Heart left ventricle (tissue), 16 donors: ENCODE results near the gene ACAP1. TPM values are rescaled to one million over a fixed set of nuclear protein-coding genes. Genes with fewer than 3 reads are reported as not detected.
"Not testable (repeated sequence)": the region's sequence is repeated elsewhere in the genome, so short reads cannot be mapped to it uniquely, and the experiment has no call there.

Source experiments
- ATAC-seq, 4 donors: fragments of 200-7000 bp; cut with Tn5 transposase; one replicate each; pipeline ENCODE4 v1.9.1; 2020 to 2022; ENCODE audit warnings: moderate library complexity in 4 of 4, mild to moderate bottlenecking in 3 of 4, moderate number of reproducible peaks in 1 of 4
- DNase-seq, 5 donors: peaks; one replicate each; pipeline ENCODE4 v3.0.0-alpha.2; 2020
- H3K27ac ChIP-seq, 12 donors: fragments of 200-600 bp; sonication (generic) in 4 of 12; one replicate each; pipeline versions ENCODE4 v1.5.0 to v1.8.0; 2016 to 2022; ENCODE audit warnings: mild to moderate bottlenecking in 2 of 12
- H3K27me3 ChIP-seq, 9 donors: fragments of 200-600 bp; sonication (generic) in 2 of 9; one replicate each; pipeline versions ENCODE4 v1.5.1 to v1.8.0; 2016 to 2022; ENCODE audit warnings: mild to moderate bottlenecking in 3 of 9
- H3K36me3 ChIP-seq, 9 donors: fragments of 200-600 bp; sonication (generic) in 2 of 9; one replicate each; pipeline versions ENCODE4 v1.5.0 to v1.8.0; 2018 to 2022; ENCODE audit warnings: mild to moderate bottlenecking in 2 of 9
- H3K4me1 ChIP-seq, 12 donors: fragments of 200-600 bp; sonication (generic) in 4 of 12; one replicate each; pipeline versions ENCODE4 v1.5.0 to v1.8.0; 2016 to 2022; ENCODE audit warnings: mild to moderate bottlenecking in 3 of 12
- H3K4me3 ChIP-seq, 12 donors: fragments of 200-600 bp; sonication (generic) in 4 of 12; one replicate each; pipeline versions ENCODE4 v1.5.0 to v1.8.0; 2017 to 2022; ENCODE audit warnings: mild to moderate bottlenecking in 9 of 12, moderate library complexity in 4 of 12
- H3K9me3 ChIP-seq, 12 donors: fragments of 200-600 bp; sonication (generic) in 4 of 12; one replicate each; pipeline versions ENCODE4 v1.5.0 to v1.8.0; 2016 to 2022; ENCODE audit warnings: mild to moderate bottlenecking in 1 of 12
- CTCF ChIP-seq, 12 donors: fragments of 200-600 bp; sonication (generic) in 4 of 12; IDR thresholded peaks; one replicate each; pipeline versions ENCODE4 v1.5.0 to v1.8.0; 2018 to 2022; ENCODE audit warnings: antibody characterized with exemption in 12 of 12, mild to moderate bottlenecking in 5 of 12
- POLR2A ChIP-seq, 2 donors: fragments of 450-650 bp; IDR thresholded peaks; one replicate each; pipeline ENCODE4 v1.6.1; 2017; ENCODE audit warnings: antibody characterized with exemption in 2 of 2, mild to moderate bottlenecking in 2 of 2, moderate library complexity in 2 of 2
- WGBS, 4 donors: extraction: QIAGEN DNeasy Blood & Tissue Kit in 2 of 4; methylation state at CpG; one replicate each; pipeline versions ENCODE4 v1.1.5 to v1.1.7; 2013 to 2018; 5-methylcytosine and 5-hydroxymethylcytosine counted together
- intact Hi-C, 10 donors: fragments of 100-400 bp; cut with DNase I; formaldehyde crosslinking; loops; one replicate each; pipeline versions ENCODE4 v1.11.1 to v1.14.2; 2022
- polyA plus RNA-seq, 2 donors: library from polyadenylated mRNA; stranded (reverse); fragments of 200-250 nt; gene quantifications; one replicate each; pipeline ENCODE4 v1.2.3, GENCODE V29; 2013
- total RNA-seq, 9 donors: library from RNA; depleted of rRNA in 2 of 9; stranded (reverse); fragments of >200 nt in 2 of 9; fragmentation: NEBNext Ultra II Directional in 3 of 9; extraction: Animal tissue kit (Norgen Biotek cat#: 25700) in 3 of 9; gene quantifications; one replicate each; pipeline versions ENCODE4 v1.1.0 to v1.2.4, GENCODE V29; 2016 to 2023
- donor health status: ischemic (EF 13 %, LVEDD 7.1; RV severe dilation, severe dysfunction).
- donor health status: healthy with polysubstance abuse.
- donor health status: DM: no; HTN: yes; CAD: no.
- donor health status: DM: no; HTN: no; CAD: no.
- donor health status: ischemic (EF 25% LVEDD 6.9; RV normal size, moderate dysfunction).
- donor health status: ischemic (EF 25% LVEDD 5.7; RV mildly dilated, moderate dysfunction).
- donor health status: healthy.
- donor health status: DM: yes; HTN: yes; CAD: no.
- donor health status: ischemic (EF 35%, LVEDD 5.7; RV mildly dilated, moderate dysfunction).
- donor health status: nonischemic (EF 11% LVEDD 7.7; RV severe dilation, severe dysfunction).
- donor health status: DM: yes; HTN: yes; CAD: no.
- donor health status: PGD.
- donor health status: ischemic (EF 29% LVEDD 5.4; RV normal size, mild dysfunction).
- donor health status: nonischemic (EF 23%, LVEDD 6.1; RV moderate dilation, normal function).

Gene ACAP1
- total and polyA plus RNA-seq, 11 donors, result 0.88 to 24.2 (median 9.0) TPM

GRCh38 chr17:7367918-7368598 is 31.7 kb downstream of the ACAP1 start:
- WGBS, 4 donors, result 62 to 71% (median 66%) methylated on average over 13 of the region's 13 CpGs
- intact Hi-C loops, result loop anchor here in 1 of 10 donors (10.0 kb wide), 1 partner anchor 137 kb away; no protein-coding TSS in a partner anchor
- TF ChIP-seq CTCF (IDR thresholded peaks at IDR 0.05) (no peak), POLR2A (IDR thresholded peaks at IDR 0.05) (no peak)

GRCh38 chr17:7368599-7368994 is 32.3 kb downstream of the ACAP1 start:
- WGBS, 4 donors, result 85 to 87% (median 85%) methylated on average over 5 of the region's 5 CpGs
- not testable (repeated sequence) for H3K9me3 ChIP-seq, ATAC-seq, H3K36me3 ChIP-seq, H3K4me1 ChIP-seq, H3K4me3 ChIP-seq, H3K27ac ChIP-seq, DNase-seq, H3K27me3 ChIP-seq
- intact Hi-C loops, result loop anchor here in 1 of 10 donors (10.0 kb wide), 1 partner anchor 136 kb away; no protein-coding TSS in a partner anchor

More at GRCh38 chr17:7367918-7368598, 31.7 kb downstream of the ACAP1 start:
- DNase-seq (no peak), ATAC-seq (no peak)
- peaks cover 0 to 3% (median 0%) of the 10 kb centered on the region in 9 donors for H3K27me3 ChIP-seq
- no peaks in the 10 kb centered on the region for H3K4me1 ChIP-seq
- no peak overlapping the region for H3K4me3 ChIP-seq
- H3K27ac ChIP-seq, result no peak overlapping the region
- H3K36me3 ChIP-seq, result no peaks in the 10 kb centered on the region
- no peaks in the 10 kb centered on the region for H3K9me3 ChIP-seq

- no peak overlapping the region for H3K27ac ChIP-seq
- H3K4me3 ChIP-seq, result no peak overlapping the region
- H3K9me3 ChIP-seq, result no peaks in the 10 kb centered on the region
- 76 to 90% (median 85%) methylated on average over 5 of the region's 5 CpGs for WGBS, 4 donors
- no peaks in the 10 kb centered on the region for H3K36me3 ChIP-seq
- TF ChIP-seq POLR2A (IDR thresholded peaks at IDR 0.05), result no peak
- TF ChIP-seq CTCF (IDR thresholded peaks at IDR 0.05), result no peak
- ATAC-seq (no peak), DNase-seq (no peak)
- intact Hi-C loops, result loop anchor here in 2 of 10 donors (10.0 kb wide), 2 partner anchors 55 to 135 kb away; partner anchors contain the start of genes SPEM1 (in 1 of the 2), SPEM2 (in 1 of the 2) and SPEM3 (in 1 of the 2)
- no peaks in the 10 kb centered on the region for H3K4me1 ChIP-seq
- peaks cover 0 to 3% (median 0%) of the 10 kb centered on the region in 9 donors for H3K27me3 ChIP-seq
Observed at GRCh38 chr17:7369825-7370224, 33.5 kb downstream of the ACAP1 start.

GRCh38 chr17:7370853-7371252 is 34.5 kb downstream of the ACAP1 start:
- intact Hi-C loops, result loop anchor here in 1 of 10 donors (10.0 kb wide), 1 partner anchor 54 kb away; the partner anchor contains the start of genes SPEM1, SPEM2 and SPEM3
- 80 to 91% (median 88%) methylated on average over 4 of the region's 4 CpGs for whole genome bisulfite sequencing, 4 donors
- no peak for TF ChIP-seq CTCF (IDR thresholded peaks at IDR 0.05)
- no peak for TF ChIP-seq POLR2A (IDR thresholded peaks at IDR 0.05)
- Histone ChIP-seq H3K4me3 (no peak overlapping the region), H3K9me3 (no peaks in the 10 kb centered on the region), H3K4me1 (no peaks in the 10 kb centered on the region), H3K27me3 (peaks cover 0 to 3% (median 0%) of the 10 kb centered on the region in 9 donors), H3K36me3 (no peaks in the 10 kb centered on the region), H3K27ac (no peak overlapping the region)
- ATAC-seq (no peak), DNase-seq (no peak)
